GM21619 (cell line): Measurements from ENCODE around the gene AFF3.
"Not testable (repeated sequence)": the region's sequence is repeated elsewhere in the genome, so short reads cannot be mapped to it uniquely, and the experiment has no call there.

Experiments used
- ATAC-seq: cut with Tn5 transposase; IDR thresholded peaks from one replicate; pipeline ENCODE4 v1.9.1; 2021; ENCODE audit not compliant: unreplicated experiment

The AFF3 gene

DNA sequence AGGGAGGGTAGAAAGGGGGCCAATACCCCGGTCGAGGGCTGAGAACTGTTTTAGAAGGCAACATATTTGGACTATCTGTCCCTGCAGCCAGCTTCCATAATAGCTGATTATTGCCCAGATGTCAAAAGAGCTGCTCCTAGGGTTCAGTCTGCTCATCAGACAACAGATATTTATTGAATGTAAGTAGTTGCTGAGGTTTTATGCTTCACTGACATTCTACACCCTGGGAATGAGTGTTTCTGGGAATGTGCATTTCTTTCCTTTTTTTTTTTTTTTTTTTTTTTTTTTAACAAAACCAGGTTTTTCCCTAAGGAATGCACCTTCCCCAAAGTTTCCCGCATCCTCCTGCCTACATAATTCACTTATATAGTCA lies 33.8 kb downstream of the AFF3 start:
- not testable (repeated sequence) for ATAC-seq

DNA sequence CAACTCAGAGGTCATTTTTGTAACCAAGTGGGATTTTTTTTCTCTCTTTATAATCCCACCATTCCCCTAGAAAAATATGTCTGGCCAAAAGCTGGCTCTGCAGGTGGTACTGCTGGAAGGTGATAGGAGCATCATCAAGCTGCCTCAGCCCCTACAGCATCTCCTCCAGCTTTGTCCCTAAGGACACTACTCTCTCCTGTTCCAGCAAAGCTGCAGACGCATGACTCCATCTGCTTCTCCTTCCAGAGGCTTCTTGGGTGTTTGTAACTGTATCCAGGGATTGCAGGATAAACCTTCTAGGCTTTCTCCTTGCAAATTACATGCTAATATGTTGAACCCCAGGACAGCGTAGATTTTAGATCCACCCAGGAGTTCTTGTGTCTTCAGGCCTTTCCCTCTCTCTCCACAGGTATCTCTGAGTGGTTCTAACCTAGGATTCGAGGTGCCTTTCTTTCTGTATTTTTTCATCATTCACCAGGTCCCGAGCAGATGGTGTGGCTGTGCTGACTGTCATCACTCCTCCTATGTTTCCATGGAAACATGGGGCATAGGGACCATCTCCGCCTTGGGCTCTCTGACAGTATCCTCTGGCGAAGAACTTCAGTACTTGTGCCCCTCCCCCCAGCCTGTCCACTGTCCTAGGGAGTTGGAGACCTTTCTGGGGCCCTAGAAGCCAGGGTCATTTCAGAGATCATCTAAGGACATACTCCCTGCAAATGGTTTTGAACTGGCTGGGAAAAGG lies 34.3 kb downstream of the AFF3 start:
- ATAC-seq: no peak

DNA sequence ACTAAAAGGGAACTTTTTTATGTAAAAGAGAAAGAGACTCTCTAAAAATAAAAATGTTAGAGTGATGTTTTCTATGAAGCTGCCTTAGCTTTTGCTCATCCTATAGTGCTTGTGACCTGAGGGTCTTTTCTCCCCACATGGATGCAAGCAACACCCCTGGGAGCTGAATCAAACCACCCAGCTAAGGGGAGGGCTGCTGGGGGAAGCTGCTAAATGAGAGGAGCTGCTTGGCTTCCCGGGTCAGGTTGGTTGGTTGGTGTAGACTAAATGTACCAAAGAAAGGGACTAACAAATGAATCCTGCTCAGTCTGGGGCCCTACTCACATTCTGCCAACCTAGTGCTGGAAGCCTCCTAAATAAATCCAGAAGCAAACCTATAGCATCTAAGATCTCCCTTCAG lies 35.0 kb downstream of the AFF3 start:
- no peak for ATAC-seq

DNA sequence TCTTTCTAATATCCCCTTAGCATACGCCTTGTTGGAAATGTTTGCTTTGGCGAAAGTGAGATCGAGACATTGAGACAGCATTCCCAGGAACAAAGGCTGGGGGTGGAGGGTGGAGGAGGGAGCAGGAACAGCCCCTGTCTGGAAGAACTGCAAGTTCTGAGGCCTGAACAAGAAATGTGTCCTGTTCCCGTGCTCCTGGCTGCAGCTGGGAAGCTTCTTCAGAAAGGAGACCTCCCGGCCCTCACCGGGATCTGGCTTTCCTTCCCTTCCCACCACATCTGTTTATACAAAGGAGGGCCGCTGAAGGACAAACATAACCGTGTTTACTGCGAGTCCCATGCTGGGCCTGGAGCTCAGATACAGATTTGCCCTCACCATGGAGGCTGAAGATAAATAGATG lies 35.9 kb downstream of the AFF3 start:
- no peak for ATAC-seq

DNA sequence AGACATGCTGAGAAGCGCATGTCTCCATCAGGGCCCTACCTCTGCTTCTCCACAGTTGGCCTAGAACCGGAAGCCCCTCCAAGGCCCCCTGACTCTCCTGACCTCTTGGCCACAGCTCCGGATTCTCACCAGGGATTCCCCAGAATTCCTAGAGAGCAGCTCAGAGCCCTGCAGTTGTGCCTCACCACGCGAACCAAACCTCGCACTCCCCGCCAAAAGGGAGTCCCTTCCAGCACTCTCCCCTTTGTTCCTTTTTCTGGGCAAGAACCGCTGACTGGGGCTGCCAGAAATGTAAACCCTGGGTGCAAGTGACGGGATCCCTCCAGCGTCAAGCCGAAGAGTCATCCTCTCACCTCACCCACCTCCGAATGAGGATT lies 36.7 kb downstream of the AFF3 start:
- ATAC-seq: no peak

- no peak for ATAC-seq
Measured at GRCh38 chr2:100104718-100105677, 37.4 kb downstream of the AFF3 start.

- ATAC-seq: not testable (repeated sequence)
Measured at GRCh38 chr2:100104265-100104664, 38.1 kb downstream of the AFF3 start.

- not testable (repeated sequence) for ATAC-seq
Measured at GRCh38 chr2:100103527-100104252, 38.7 kb downstream of the AFF3 start.

DNA sequence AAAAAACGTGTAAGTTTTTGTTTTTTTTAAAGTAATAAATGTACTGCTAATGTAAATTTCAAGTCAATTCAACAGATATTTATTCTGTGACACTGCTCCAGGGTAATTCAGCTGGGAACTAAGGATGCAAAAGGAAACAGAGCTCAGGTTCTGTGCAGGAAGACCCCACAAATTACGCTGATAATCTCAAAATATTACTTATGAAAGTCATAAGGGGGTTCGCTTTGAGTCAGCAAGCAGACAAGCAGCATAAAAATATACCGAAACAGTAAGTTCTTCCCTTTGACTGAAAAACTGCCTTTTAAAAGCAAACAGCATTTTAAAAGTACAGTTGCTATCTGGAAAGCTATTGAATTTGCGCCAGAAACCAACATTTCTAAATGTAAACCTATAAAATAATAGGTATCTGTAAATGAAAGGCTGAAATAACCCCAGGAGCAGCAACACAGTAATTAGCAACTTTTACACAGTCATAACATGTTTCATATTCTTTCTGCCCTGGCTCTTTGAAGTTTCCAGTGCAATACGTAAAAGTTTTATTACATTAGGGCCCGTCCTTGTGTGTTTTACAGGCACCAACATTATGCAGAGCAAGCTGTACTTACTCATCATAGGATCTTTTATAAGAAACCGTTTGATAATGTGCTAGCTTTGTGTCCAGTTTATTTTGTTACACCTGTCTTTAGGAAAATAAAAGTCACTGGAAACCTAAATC lies 39.8 kb downstream of the AFF3 start:
- ATAC-seq: not testable (repeated sequence)

GRCh38 chr2:100098855-100099254 lies 43.5 kb downstream of the AFF3 start:
- ATAC-seq: not testable (repeated sequence)

DNA sequence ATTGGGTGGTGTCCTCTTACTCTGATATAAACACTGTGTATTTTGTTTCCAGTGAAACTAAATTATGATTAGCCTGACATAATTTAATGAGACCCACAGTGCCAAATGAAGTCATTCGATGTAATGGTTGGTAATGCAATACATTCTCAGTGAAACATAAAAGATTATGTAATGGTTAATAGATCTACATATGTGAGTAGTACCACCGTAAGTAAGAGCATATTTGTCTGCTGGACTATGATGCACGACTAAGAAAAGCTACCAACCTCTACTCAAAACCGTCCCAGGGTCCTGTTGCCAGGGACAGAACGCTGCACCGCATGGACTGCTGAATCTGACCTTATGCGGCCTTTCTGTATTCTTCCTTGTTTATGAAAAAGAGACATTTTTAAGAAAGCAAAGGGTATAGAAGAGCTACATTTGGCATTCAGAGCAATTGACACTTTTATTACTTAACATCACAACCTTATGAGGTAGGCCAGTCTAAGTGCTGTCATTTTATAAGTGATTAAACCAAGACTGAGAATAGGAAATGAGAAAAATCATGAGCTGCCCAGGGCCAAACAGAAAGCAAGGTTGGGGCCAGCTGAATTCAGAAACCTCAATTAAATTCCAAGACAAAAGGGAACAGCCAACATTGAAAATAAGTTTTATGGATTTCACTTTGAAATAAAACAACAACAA lies 44.6 kb downstream of the AFF3 start:
- not testable (repeated sequence) for ATAC-seq

- ATAC-seq: not testable (repeated sequence)
Measured at GRCh38 chr2:100095845-100096244, 46.5 kb downstream of the AFF3 start.

DNA sequence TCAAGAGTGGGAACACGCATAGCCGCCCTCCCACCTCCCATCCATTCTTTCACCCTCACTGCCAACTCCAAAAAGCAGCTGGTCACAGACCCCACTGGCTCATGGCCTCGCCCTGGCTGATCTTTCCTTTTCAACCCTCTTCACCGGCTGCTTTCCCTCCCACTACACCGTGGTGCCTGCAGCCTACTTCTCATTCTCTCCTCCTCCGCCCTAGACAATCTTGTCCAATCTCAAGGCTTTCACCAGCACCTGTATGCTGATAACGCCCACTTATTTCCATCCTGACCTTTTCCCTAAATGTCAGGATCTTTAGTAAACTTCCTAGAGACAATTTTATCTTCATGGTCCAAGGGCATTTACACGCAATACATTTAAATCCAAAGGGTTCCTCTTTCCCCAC lies 50.6 kb downstream of the AFF3 start:
- not testable (repeated sequence) for ATAC-seq

- not testable (repeated sequence) for ATAC-seq
Measured at GRCh38 chr2:100085744-100086143, 56.6 kb downstream of the AFF3 start.

DNA sequence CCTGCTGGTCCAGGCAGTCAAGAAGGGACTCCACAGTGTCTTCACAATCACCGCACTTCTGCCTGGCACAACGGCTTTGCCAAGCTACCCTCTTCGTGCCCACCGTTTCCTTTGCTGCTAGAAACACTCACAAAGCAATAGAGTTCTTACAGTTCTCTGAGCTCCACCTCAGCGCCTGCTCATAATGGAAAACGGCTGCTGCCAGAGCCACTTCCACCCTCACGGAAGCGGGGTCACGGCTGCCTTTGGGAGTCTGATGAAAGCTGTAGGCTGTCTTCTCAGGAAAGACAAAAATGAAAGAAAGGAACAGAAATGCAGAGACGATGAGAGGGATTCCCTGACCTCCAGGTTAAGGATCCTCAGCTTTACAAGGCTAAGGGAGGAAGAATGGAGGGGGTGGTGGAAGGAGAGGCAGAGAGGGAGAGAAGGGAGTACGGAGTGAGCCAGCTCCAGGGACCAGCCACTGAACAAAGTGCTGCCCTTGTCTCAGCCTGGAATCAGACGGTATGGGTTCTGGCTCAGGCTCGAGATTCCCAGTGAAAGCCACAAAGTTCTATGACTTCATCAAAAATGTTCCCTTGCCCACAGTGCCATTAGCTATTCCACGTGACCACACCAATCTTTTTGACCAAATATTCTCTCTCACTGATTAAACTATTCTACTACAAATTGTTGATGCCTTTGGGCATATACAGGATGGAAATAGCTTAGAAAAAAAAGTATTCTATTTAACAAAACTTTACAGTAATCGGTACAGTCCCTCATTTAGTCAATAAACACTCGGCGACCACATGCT lies 58.8 kb downstream of the AFF3 start:
- ATAC-seq: not testable (repeated sequence)

- not testable (repeated sequence) for ATAC-seq
Measured at GRCh38 chr2:100082302-100082978, 60.0 kb downstream of the AFF3 start.

GRCh38 chr2:100077935-100078334 lies 64.5 kb downstream of the AFF3 start:
- no peak for ATAC-seq

DNA sequence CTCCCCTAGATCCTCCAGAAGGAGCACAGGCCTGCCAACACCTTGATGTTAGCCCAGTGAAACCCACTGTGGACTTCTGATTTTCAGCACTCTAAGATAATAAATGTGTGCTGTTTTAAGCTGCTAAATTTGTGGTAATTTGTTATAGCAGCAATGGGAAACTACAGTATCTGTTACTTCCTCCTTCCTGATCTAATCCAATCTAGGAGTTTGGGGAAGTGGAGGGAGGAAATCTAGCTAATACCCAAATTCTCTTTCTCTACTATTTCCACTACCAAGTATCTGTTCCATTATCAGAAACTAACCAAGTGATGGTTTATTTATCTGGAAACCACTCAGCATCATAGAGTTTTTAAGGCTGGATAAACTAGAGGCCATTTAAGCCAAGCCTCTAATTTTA lies 64.9 kb downstream of the AFF3 start:
- no peak for ATAC-seq

DNA sequence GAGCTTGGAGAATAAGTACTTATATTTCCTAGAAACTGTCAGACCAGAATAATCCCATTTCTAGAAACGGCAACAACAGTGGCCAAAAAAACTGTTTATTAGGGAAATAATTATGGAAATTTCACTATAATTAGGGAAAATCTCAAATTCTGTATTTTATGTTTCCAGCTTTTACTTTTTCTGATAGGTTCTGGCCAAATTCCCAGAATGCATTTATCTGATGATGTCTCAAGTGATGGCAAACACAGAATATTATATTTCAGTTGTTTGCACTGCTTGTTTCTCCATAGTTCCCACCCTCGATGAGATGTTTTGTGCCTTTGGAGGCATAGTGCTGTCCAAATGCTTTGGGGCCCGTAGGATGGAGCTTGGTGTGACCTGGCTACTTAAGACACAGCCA lies 66.9 kb downstream of the AFF3 start:
- ATAC-seq: no peak
